A673 (cell line): ENCODE data around the gene PINLYP.

Source experiments
- CTCF ChIP-seq: fragments of 300-800, 200-600 bp; sonication (generic); conservative IDR thresholded peaks from 2 replicates; pipeline ENCODE4 v1.5.1; 2017; ENCODE audit warnings: low read depth, mild to moderate bottlenecking, antibody characterized with exemption, low read length, moderate library complexity, mixed read lengths
- EZH2 ChIP-seq: fragments of 200-600 bp; sonication (generic); IDR thresholded peaks from 2 replicates; pipeline ENCODE4 v1.6.1; 2017; ENCODE audit warnings: borderline replicate concordance, low read depth, mild to moderate bottlenecking, mixed read lengths, antibody characterized with exemption, low read length; ENCODE audit not compliant: poor library complexity, severe bottlenecking

DNA sequence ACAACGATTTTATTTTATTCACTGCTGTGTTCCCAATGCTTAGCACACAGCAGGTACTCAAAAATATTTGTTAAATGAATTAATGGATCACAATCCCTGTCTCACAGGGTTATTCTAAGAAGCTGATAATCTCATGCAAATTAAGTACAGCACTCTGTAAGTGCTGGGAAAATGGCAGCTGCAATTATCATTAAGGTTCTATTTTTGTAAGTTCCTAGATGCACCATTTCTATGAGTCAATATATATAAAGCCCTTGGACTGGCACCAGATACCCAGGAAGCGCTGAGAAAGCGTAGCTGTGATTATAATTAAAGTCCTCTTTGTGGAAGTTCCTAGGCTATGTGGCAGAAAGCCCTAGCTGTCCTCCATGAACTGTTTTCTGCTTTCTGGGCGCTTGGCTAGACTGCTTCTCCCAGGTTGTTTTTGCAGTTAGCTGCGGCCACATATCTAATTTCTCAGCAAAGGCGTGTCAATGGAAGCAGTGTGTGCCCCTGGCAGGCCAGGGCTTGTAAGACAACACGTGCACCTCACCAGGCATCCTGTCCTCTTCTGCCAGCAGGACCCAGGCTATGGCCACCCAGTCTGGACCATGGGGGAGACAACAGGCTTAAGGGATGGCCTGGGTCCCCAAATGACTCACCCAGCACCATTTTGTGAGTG is 31.1 kb downstream of the PINLYP start:
- no peak for TF ChIP-seq CTCF
- TF ChIP-seq EZH2 = no peak
